Middle frontal gyrus (tissue), 1 donor: ENCODE measurements around the gene DAO.
"Not testable (repeated sequence)": the region's sequence is repeated elsewhere in the genome, so short reads cannot be mapped to it uniquely, and the experiment has no call there.

ENCODE experiments used
- DNase-seq: peaks from one replicate; pipeline ENCODE4 v3.0.0-alpha.2; 2015; ENCODE audit warnings: low spot score; ENCODE audit errors: extremely low spot score

The DAO gene

GRCh38 chr12:108849660-108850059 is 30.2 kb upstream of the DAO start:
- DNase-seq, result no peak

GRCh38 chr12:108850854-108851573 is 28.9 kb upstream of the DAO start:
- no peak for DNase-seq

GRCh38 chr12:108852674-108853309 is 27.1 kb upstream of the DAO start:
- no peak for DNase-seq

GRCh38 chr12:108853426-108853825 is 26.5 kb upstream of the DAO start:
- DNase-seq, result no peak

- DNase-seq, result no peak
Observed at GRCh38 chr12:108853981-108854446, 25.9 kb upstream of the DAO start.

- DNase-seq, result no peak
Observed at GRCh38 chr12:108854451-108855283, 25.2 kb upstream of the DAO start.

- DNase-seq, result no peak
Observed at GRCh38 chr12:108855284-108856169, 24.4 kb upstream of the DAO start.

GRCh38 chr12:108856170-108856427 is 23.8 kb upstream of the DAO start:
- DNase-seq, result no peak

GRCh38 chr12:108856428-108857157 is 23.3 kb upstream of the DAO start:
- no peak for DNase-seq

- no peak for DNase-seq
Observed at GRCh38 chr12:108857158-108857407, 22.8 kb upstream of the DAO start.

- DNase-seq, result no peak
Observed at GRCh38 chr12:108858311-108859074, 21.4 kb upstream of the DAO start.

- not testable (repeated sequence) for DNase-seq
Observed at GRCh38 chr12:108859141-108859922, 20.6 kb upstream of the DAO start.

GRCh38 chr12:108859923-108860291 is 20.0 kb upstream of the DAO start:
- no peak for DNase-seq

GRCh38 chr12:108860443-108860842 is 19.4 kb upstream of the DAO start:
- DNase-seq, result no peak

GRCh38 chr12:108861878-108862587 is 17.9 kb upstream of the DAO start:
- no peak for DNase-seq

GRCh38 chr12:108862588-108862959 is 17.3 kb upstream of the DAO start:
- no peak for DNase-seq

- no peak for DNase-seq
Observed at GRCh38 chr12:108865169-108865568, 14.7 kb upstream of the DAO start.

- not testable (repeated sequence) for DNase-seq
Observed at GRCh38 chr12:108866083-108866482, 13.8 kb upstream of the DAO start.

GRCh38 chr12:108868781-108869180 is 11.1 kb upstream of the DAO start:
- no peak for DNase-seq
